ENCODE measurements around the gene CLCA4.

CLCA4 gene

GRCh38 chr1:86567878-86568277 lies 21.0 kb downstream of the CLCA4 start:
- H3K9me3 ChIP-seq (ENCODE audit: severe bottlenecking): no peaks in the 10 kb centered on the region
- H3K27ac ChIP-seq: no peak overlapping the region
- peaks cover 3% of the 10 kb centered on the region for H3K27me3 ChIP-seq (ENCODE audit: insufficient read depth, low read depth, severe bottlenecking)
- H3K36me3 ChIP-seq: no peaks in the 10 kb centered on the region
- H3K4me3 ChIP-seq (ENCODE audit: low read depth, low read length): no peak overlapping the region
- DNase-seq: no peak
- TF ChIP-seq CTCF (IDR thresholded peaks at IDR 0.05; ENCODE audit: low read depth, low read length): no peak

GRCh38 chr1:86573763-86574484 lies 27.0 kb downstream of the CLCA4 start:
- DNase-seq: no peak
- Histone ChIP-seq H3K27ac (no peak overlapping the region), H3K27me3 (ENCODE audit: insufficient read depth, low read depth, severe bottlenecking) (no peaks in the 10 kb centered on the region), H3K4me3 (ENCODE audit: low read depth, low read length) (no peak overlapping the region), H3K9me3 (ENCODE audit: severe bottlenecking) (no peaks in the 10 kb centered on the region), H3K36me3 (no peaks in the 10 kb centered on the region)
- TF ChIP-seq CTCF (IDR thresholded peaks at IDR 0.05; ENCODE audit: low read depth, low read length): no peak

GRCh38 chr1:86581231-86581630 lies 34.4 kb downstream of the CLCA4 start:
- Histone ChIP-seq H3K27me3 (ENCODE audit: insufficient read depth, low read depth, severe bottlenecking) (peaks cover 3% of the 10 kb centered on the region), H3K27ac (no peak overlapping the region), H3K36me3 (no peaks in the 10 kb centered on the region), H3K9me3 (ENCODE audit: severe bottlenecking) (no peaks in the 10 kb centered on the region), H3K4me3 (ENCODE audit: low read depth, low read length) (no peak overlapping the region)
- TF ChIP-seq CTCF (IDR thresholded peaks at IDR 0.05; ENCODE audit: low read depth, low read length): no peak
- no peak for DNase-seq

GRCh38 chr1:86582161-86582560 lies 35.3 kb downstream of the CLCA4 start:
- TF ChIP-seq CTCF (IDR thresholded peaks at IDR 0.05; ENCODE audit: low read depth, low read length): no peak
- no peak for DNase-seq
- H3K27ac ChIP-seq: no peak overlapping the region

GRCh38 chr1:86583032-86583431 lies 36.2 kb downstream of the CLCA4 start:
- TF ChIP-seq CTCF (IDR thresholded peaks at IDR 0.05; ENCODE audit: low read depth, low read length): no peak
- H3K27me3 ChIP-seq (ENCODE audit: insufficient read depth, low read depth, severe bottlenecking): peaks cover 3% of the 10 kb centered on the region
- no peak for DNase-seq
- no peaks in the 10 kb centered on the region for H3K36me3 ChIP-seq
- no peaks in the 10 kb centered on the region for H3K9me3 ChIP-seq (ENCODE audit: severe bottlenecking)
- H3K27ac ChIP-seq: no peak overlapping the region
- no peak overlapping the region for H3K4me3 ChIP-seq (ENCODE audit: low read depth, low read length)

More at GRCh38 chr1:86582161-86582560, 35.3 kb downstream of the CLCA4 start:
- peaks cover 3% of the 10 kb centered on the region for H3K27me3 ChIP-seq (ENCODE audit: insufficient read depth, low read depth, severe bottlenecking)
- H3K9me3 ChIP-seq (ENCODE audit: severe bottlenecking): no peaks in the 10 kb centered on the region
- no peak overlapping the region for H3K4me3 ChIP-seq (ENCODE audit: low read depth, low read length)
- no peaks in the 10 kb centered on the region for H3K36me3 ChIP-seq

GRCh38 chr1:86583593-86583992 lies 36.7 kb downstream of the CLCA4 start:
- DNase-seq: no peak
- no peak for TF ChIP-seq CTCF (IDR thresholded peaks at IDR 0.05; ENCODE audit: low read depth, low read length)

More at GRCh38 chr1:86583593-86583992, 36.7 kb downstream of the CLCA4 start:
- Histone ChIP-seq H3K36me3 (no peaks in the 10 kb centered on the region), H3K9me3 (ENCODE audit: severe bottlenecking) (no peaks in the 10 kb centered on the region), H3K4me3 (ENCODE audit: low read depth, low read length) (no peak overlapping the region), H3K27ac (no peak overlapping the region), H3K27me3 (ENCODE audit: insufficient read depth, low read depth, severe bottlenecking) (peaks cover 3% of the 10 kb centered on the region)

Data from WERI-Rb-1 (cell line).